Prostate gland (tissue), 2 donors: ENCODE data around the gene ACAD11.

Experiments used
- POLR2A ChIP-seq: fragments of 450-650 bp; IDR thresholded peaks from one replicate; pipeline ENCODE4 v1.6.1; 2016; ENCODE audit warnings: antibody characterized with exemption, mild to moderate bottlenecking
- TF ChIP-seq, protein P1 (sequence below), 4 experiments: fragments of 200-600 bp in 2 of 4; fragments of 450-650 bp in 2 of 4; sonication (generic) in 2 of 4; IDR thresholded peaks; 1 replicate in 3 of 4; 2 replicates in 1 of 4; pipeline ENCODE4 v1.5.1; 2016 to 2019; ENCODE audit warnings: antibody characterized with exemption in 4 of 4, mild to moderate bottlenecking in 2 of 4, moderate library complexity in 2 of 4

DNA sequence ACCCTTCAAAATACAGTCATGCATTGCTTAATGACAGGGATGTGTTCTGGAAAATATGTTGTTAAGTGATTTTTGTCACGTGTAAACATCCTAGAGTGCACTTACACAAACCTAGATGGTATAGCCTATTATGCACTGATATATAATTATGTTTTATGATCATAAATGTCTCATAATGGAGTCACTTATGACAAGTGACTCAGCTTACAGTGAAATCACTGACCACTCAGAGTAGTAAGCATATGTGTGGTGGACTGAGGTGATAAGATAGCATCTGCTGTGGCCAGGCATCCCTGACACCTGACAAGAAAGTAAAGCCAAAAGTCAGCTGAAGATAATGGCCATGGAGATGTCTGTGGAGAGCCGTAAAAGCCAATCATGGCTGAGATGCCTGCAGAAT, 5.4 kb downstream of the ACAD11 start:
- TF ChIP-seq, protein P1, sequence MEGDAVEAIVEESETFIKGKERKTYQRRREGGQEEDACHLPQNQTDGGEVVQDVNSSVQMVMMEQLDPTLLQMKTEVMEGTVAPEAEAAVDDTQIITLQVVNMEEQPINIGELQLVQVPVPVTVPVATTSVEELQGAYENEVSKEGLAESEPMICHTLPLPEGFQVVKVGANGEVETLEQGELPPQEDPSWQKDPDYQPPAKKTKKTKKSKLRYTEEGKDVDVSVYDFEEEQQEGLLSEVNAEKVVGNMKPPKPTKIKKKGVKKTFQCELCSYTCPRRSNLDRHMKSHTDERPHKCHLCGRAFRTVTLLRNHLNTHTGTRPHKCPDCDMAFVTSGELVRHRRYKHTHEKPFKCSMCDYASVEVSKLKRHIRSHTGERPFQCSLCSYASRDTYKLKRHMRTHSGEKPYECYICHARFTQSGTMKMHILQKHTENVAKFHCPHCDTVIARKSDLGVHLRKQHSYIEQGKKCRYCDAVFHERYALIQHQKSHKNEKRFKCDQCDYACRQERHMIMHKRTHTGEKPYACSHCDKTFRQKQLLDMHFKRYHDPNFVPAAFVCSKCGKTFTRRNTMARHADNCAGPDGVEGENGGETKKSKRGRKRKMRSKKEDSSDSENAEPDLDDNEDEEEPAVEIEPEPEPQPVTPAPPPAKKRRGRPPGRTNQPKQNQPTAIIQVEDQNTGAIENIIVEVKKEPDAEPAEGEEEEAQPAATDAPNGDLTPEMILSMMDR (IDR thresholded peaks at IDR 0.05) = no peak
- no peak for TF ChIP-seq POLR2A
